Left ventricle myocardium inferior (tissue), 1 donor: Measurements from ENCODE around the gene JAKMIP1. TPM values are rescaled to one million over a fixed set of nuclear protein-coding genes. Genes with fewer than 3 reads are reported as not detected.

Source experiments
- DNase-seq: peaks from one replicate; pipeline ENCODE4 v3.0.0-alpha.2; 2020
- H3K27ac ChIP-seq: fragments of 200-600 bp; replicated peaks from 2 replicates; pipeline ENCODE4 v1.8.0; 2021
- H3K27me3 ChIP-seq: fragments of 200-600 bp; 2 replicates; pipeline ENCODE4 v1.8.0; 2021; ENCODE audit warnings: low read depth
- H3K36me3 ChIP-seq: fragments of 200-600 bp; 2 replicates; pipeline ENCODE4 v1.8.0; 2021
- H3K4me1 ChIP-seq: fragments of 200-600 bp; 2 replicates; pipeline ENCODE4 v1.8.0; 2021
- H3K4me3 ChIP-seq: fragments of 200-600 bp; 2 replicates; pipeline ENCODE4 v1.8.0; 2021; ENCODE audit warnings: mild to moderate bottlenecking, moderate library complexity
- H3K9me3 ChIP-seq: fragments of 200-600 bp; replicated peaks from 2 replicates; pipeline ENCODE4 v1.8.0; 2021
- CTCF ChIP-seq: fragments of 200-600 bp; IDR thresholded peaks from 2 replicates; pipeline ENCODE4 v1.8.0; 2021; ENCODE audit warnings: antibody characterized with exemption, mild to moderate bottlenecking, borderline replicate concordance
- intact Hi-C: fragments of 100-400 bp; cut with micrococcal nuclease; formaldehyde crosslinking; loops from one replicate; pipeline ENCODE4 v1.11.0; 2022
- total RNA-seq: library from RNA; stranded (reverse); fragmentation: NEBNext Ultra II Directional; extraction: Animal tissue kit (Norgen Biotek cat#: 25700); gene quantifications from one replicate; pipeline ENCODE4 v1.2.1, GENCODE V29; 2021
- donor health status: DM: no; HTN: yes; CAD: no; lungs with severe emphysema.

JAKMIP1 gene
- total RNA-seq, 1 donor from 2014 or later = not detected

GRCh38 chr4:6069845-6070709 is 130.3 kb downstream of the JAKMIP1 start:
- no peak for TF ChIP-seq CTCF
- H3K27ac ChIP-seq = no peak overlapping the region
- H3K4me1 ChIP-seq = no peaks in the 10 kb centered on the region
- peaks cover 64% of the 10 kb centered on the region for H3K27me3 ChIP-seq
- no peak for DNase-seq
- intact Hi-C loops = no loop called here
- no peaks in the 10 kb centered on the region for H3K36me3 ChIP-seq
- H3K9me3 ChIP-seq = no peaks in the 10 kb centered on the region
- H3K4me3 ChIP-seq = no peak overlapping the region

- Histone ChIP-seq H3K27ac (no peak overlapping the region), H3K27me3 (peaks cover 63% of the 10 kb centered on the region), H3K36me3 (no peaks in the 10 kb centered on the region), H3K9me3 (no peaks in the 10 kb centered on the region), H3K4me3 (no peak overlapping the region), H3K4me1 (no peaks in the 10 kb centered on the region)
- TF ChIP-seq CTCF = no peak
- intact Hi-C loops = no loop called here
- DNase-seq = no peak
Measured at GRCh38 chr4:6068986-6069385, 131.4 kb downstream of the JAKMIP1 start.

GRCh38 chr4:6065934-6066590 is 134.3 kb downstream of the JAKMIP1 start:
- H3K9me3 ChIP-seq = no peaks in the 10 kb centered on the region
- no peaks in the 10 kb centered on the region for H3K36me3 ChIP-seq
- no peak for TF ChIP-seq CTCF
- no peak overlapping the region for H3K4me3 ChIP-seq
- peaks cover 59% of the 10 kb centered on the region for H3K27me3 ChIP-seq
- no peak overlapping the region for H3K27ac ChIP-seq
- no peak for DNase-seq
- intact Hi-C loops = no loop called here
- no peaks in the 10 kb centered on the region for H3K4me1 ChIP-seq

GRCh38 chr4:6065166-6065565 is 135.2 kb downstream of the JAKMIP1 start:
- Histone ChIP-seq H3K4me3 (no peak overlapping the region), H3K4me1 (no peaks in the 10 kb centered on the region), H3K36me3 (no peaks in the 10 kb centered on the region), H3K9me3 (peaks cover 8% of the 10 kb centered on the region), H3K27ac (no peak overlapping the region), H3K27me3 (peaks cover 50% of the 10 kb centered on the region)
- DNase-seq = no peak
- intact Hi-C loops = no loop called here
- no peak for TF ChIP-seq CTCF

GRCh38 chr4:6064383-6064782 is 136.0 kb downstream of the JAKMIP1 start:
- Histone ChIP-seq H3K27ac (no peak overlapping the region), H3K9me3 (peaks cover 16% of the 10 kb centered on the region), H3K4me1 (no peaks in the 10 kb centered on the region), H3K36me3 (no peaks in the 10 kb centered on the region), H3K27me3 (peaks cover 42% of the 10 kb centered on the region), H3K4me3 (no peak overlapping the region)
- no peak for DNase-seq
- TF ChIP-seq CTCF = no peak
- intact Hi-C loops = no loop called here
